ENCODE results near the gene TMEM255B. TPM values are rescaled to one million over a fixed set of nuclear protein-coding genes. Genes with fewer than 3 reads are reported as not detected.
"Not testable (repeated sequence)": the region's sequence is repeated elsewhere in the genome, so short reads cannot be mapped to it uniquely, and the experiment has no call there.

Gene TMEM255B
- total and polyA plus RNA-seq, 4 donors = 6.0 to 19.6 (median 14.8) TPM

GRCh38 chr13:113823771-113824170 lies 64.7 kb downstream of the TMEM255B start:
- no peak for ATAC-seq (ENCODE audit: insufficient read depth, low FRiP score)
- Histone ChIP-seq H3K27ac (ENCODE audit: low read depth in 1 of 2, low read length in 1 of 2) (no peak overlapping the region), H3K9me3 (ENCODE audit: control insufficient read depth in 4 of 4, insufficient read depth in 3 of 4, low read length in 3 of 4) (no peaks in the 10 kb centered on the region), H3K4me1 (ENCODE audit: control insufficient read depth in 5 of 5, insufficient read depth in 5 of 5, low read length in 5 of 5) (peaks cover 0 to 14% (median 8%) of the 10 kb centered on the region in 5 donors), H3K36me3 (ENCODE audit: control insufficient read depth in 4 of 4, insufficient read depth in 4 of 4, low read length in 4 of 4) (peaks cover 0 to 30% (median 4%) of the 10 kb centered on the region in 4 donors), H3K27me3 (ENCODE audit: control insufficient read depth in 3 of 3, insufficient read depth in 3 of 3, low read length in 2 of 3) (no peaks in the 10 kb centered on the region), H3K4me3 (no peak overlapping the region), H3K9ac (ENCODE audit: insufficient read depth in 1 of 2, low read length in 2 of 2) (no peak overlapping the region)
- DNase-seq = no peak
- no peak for TF ChIP-seq CTCF (IDR thresholded peaks at IDR 0.05; ENCODE audit: control extremely low read depth, extremely low read depth)
- 88 to 97% methylated on average over 19 of the region's 19 CpGs for WGBS, 2 donors

- Histone ChIP-seq H3K4me1 (ENCODE audit: control insufficient read depth in 5 of 5, insufficient read depth in 5 of 5, low read length in 5 of 5) (peaks cover 0 to 7% (median 4%) of the 10 kb centered on the region in 5 donors), H3K9me3 (ENCODE audit: control insufficient read depth in 4 of 4, insufficient read depth in 3 of 4, low read length in 3 of 4) (no peaks in the 10 kb centered on the region), H3K27me3 (ENCODE audit: control insufficient read depth in 3 of 3, insufficient read depth in 3 of 3, low read length in 2 of 3) (no peaks in the 10 kb centered on the region), H3K9ac (ENCODE audit: insufficient read depth in 1 of 2, low read length in 2 of 2) (no peak overlapping the region), H3K27ac (ENCODE audit: low read depth in 1 of 2, low read length in 1 of 2) (no peak overlapping the region), H3K36me3 (ENCODE audit: control insufficient read depth in 4 of 4, insufficient read depth in 4 of 4, low read length in 4 of 4) (peaks cover 0 to 31% (median 4%) of the 10 kb centered on the region in 4 donors), H3K4me3 (no peak overlapping the region)
- no peak for TF ChIP-seq CTCF (IDR thresholded peaks at IDR 0.05; ENCODE audit: control extremely low read depth, extremely low read depth)
- 85 to 90% methylated on average over 15 to 16 of the region's 16 CpGs for WGBS, 2 donors
- no peak for ATAC-seq (ENCODE audit: insufficient read depth, low FRiP score)
- no peak for DNase-seq
These were observed 66.8 kb downstream of the TMEM255B start for GRCh38 chr13:113825841-113826240.

GRCh38 chr13:113826446-113826845 lies 67.4 kb downstream of the TMEM255B start:
- not testable (repeated sequence) for H3K9me3 ChIP-seq (ENCODE audit: control insufficient read depth in 4 of 4, insufficient read depth in 3 of 4, low read length in 3 of 4); H3K4me3 ChIP-seq; DNase-seq; H3K27me3 ChIP-seq (ENCODE audit: control insufficient read depth in 3 of 3, insufficient read depth in 3 of 3, low read length in 2 of 3); ATAC-seq (ENCODE audit: insufficient read depth, low FRiP score); H3K9ac ChIP-seq (ENCODE audit: insufficient read depth in 1 of 2, low read length in 2 of 2); H3K4me1 ChIP-seq (ENCODE audit: control insufficient read depth in 5 of 5, insufficient read depth in 5 of 5, low read length in 5 of 5); H3K27ac ChIP-seq (ENCODE audit: low read depth in 1 of 2, low read length in 1 of 2)
- 89 to 93% methylated on average over 20 to 35 of the region's 35 CpGs for WGBS, 2 donors
- H3K36me3 ChIP-seq (ENCODE audit: control insufficient read depth in 4 of 4, insufficient read depth in 4 of 4, low read length in 4 of 4) = peaks cover 0 to 36% (median 4%) of the 10 kb centered on the region in 4 donors

- H3K4me3 ChIP-seq = no peak overlapping the region
- H3K27me3 ChIP-seq (ENCODE audit: control insufficient read depth in 3 of 3, insufficient read depth in 3 of 3, low read length in 2 of 3) = no peaks in the 10 kb centered on the region
- H3K9ac ChIP-seq (ENCODE audit: insufficient read depth in 1 of 2, low read length in 2 of 2) = no peak overlapping the region
- no peak for TF ChIP-seq CTCF (IDR thresholded peaks at IDR 0.05; ENCODE audit: control extremely low read depth, extremely low read depth)
- H3K9me3 ChIP-seq (ENCODE audit: control insufficient read depth in 4 of 4, insufficient read depth in 3 of 4, low read length in 3 of 4) = no peaks in the 10 kb centered on the region
- peaks cover 0 to 36% (median 4%) of the 10 kb centered on the region in 4 donors for H3K36me3 ChIP-seq (ENCODE audit: control insufficient read depth in 4 of 4, insufficient read depth in 4 of 4, low read length in 4 of 4)
- WGBS, 2 donors = 93 to 94% methylated on average over 19 of the region's 19 CpGs
- H3K4me1 ChIP-seq (ENCODE audit: control insufficient read depth in 5 of 5, insufficient read depth in 5 of 5, low read length in 5 of 5) = no peaks in the 10 kb centered on the region
- H3K27ac ChIP-seq (ENCODE audit: low read depth in 1 of 2, low read length in 1 of 2) = no peak overlapping the region
- DNase-seq (no peak), ATAC-seq (ENCODE audit: insufficient read depth, low FRiP score) (no peak)
These were observed 68.0 kb downstream of the TMEM255B start for GRCh38 chr13:113827021-113827420.
